Cardiac muscle cell (in vitro differentiated cells and primary cell): ENCODE data around the gene FFAR4. TPM values are rescaled to one million over a fixed set of nuclear protein-coding genes. Genes with fewer than 3 reads are reported as not detected.

Experiments used
- DNase-seq, 2 donors: peaks; one replicate each; pipeline versions ENCODE4 v3.0.0 to v3.0.0-alpha.2; 2010 to 2017; ENCODE audit warnings: low read depth in 1 of 2, low spot score in 1 of 2
- H3K27ac ChIP-seq: fragments of 200-600 bp; sonication (generic); 2 replicates; pipeline ENCODE4 v1.5.1; 2016
- H3K27me3 ChIP-seq: fragments of 200-600 bp; sonication (generic); 2 replicates; pipeline ENCODE4 v1.6.0; 2016; ENCODE audit warnings: control low read depth
- H3K36me3 ChIP-seq: fragments of 200-600 bp; sonication (generic); 2 replicates; pipeline ENCODE4 v1.5.1; 2016; ENCODE audit warnings: control low read depth
- H3K4me1 ChIP-seq: fragments of 200-600 bp; sonication (generic); 2 replicates; pipeline ENCODE4 v1.8.1; 2017; ENCODE audit warnings: low read depth, mild to moderate bottlenecking, mixed run types
- H3K4me3 ChIP-seq: fragments of 200-600 bp; sonication (generic); 2 replicates; pipeline ENCODE4 v1.5.1; 2016; ENCODE audit warnings: mild to moderate bottlenecking
- H3K9me3 ChIP-seq: fragments of 200-600 bp; sonication (generic); 2 replicates; pipeline ENCODE4 v1.5.1; 2017; ENCODE audit warnings: low read depth, mild to moderate bottlenecking, control low read depth
- polyA plus RNA-seq: library from polyadenylated mRNA; unstranded; fragments of >200 nt; fragmentation: Nextera tagmentation; extraction: Ambion mirVana; gene quantifications from 2 replicates; pipeline ENCODE4 v1.2.1, GENCODE V29; 2016
- total RNA-seq: library from RNA; depleted of rRNA; stranded (reverse); fragments of >200 nt; gene quantifications from 2 replicates; pipeline ENCODE4 v1.2.3, GENCODE V29; 2016
- TF ChIP-seq, protein P1 (sequence below): IDR thresholded peaks from 2 replicates; pipeline ENCODE4 v1.5.1; 2012; ENCODE audit warnings: low read depth, mild to moderate bottlenecking, low read length

Gene FFAR4
- total and polyA plus RNA-seq, 2 experiments from 2014 or later: not detected

- no peak for DNase-seq
- H3K4me1 ChIP-seq: no peaks in the 10 kb centered on the region
- no peaks in the 10 kb centered on the region for H3K36me3 ChIP-seq
- TF ChIP-seq, protein P1, sequence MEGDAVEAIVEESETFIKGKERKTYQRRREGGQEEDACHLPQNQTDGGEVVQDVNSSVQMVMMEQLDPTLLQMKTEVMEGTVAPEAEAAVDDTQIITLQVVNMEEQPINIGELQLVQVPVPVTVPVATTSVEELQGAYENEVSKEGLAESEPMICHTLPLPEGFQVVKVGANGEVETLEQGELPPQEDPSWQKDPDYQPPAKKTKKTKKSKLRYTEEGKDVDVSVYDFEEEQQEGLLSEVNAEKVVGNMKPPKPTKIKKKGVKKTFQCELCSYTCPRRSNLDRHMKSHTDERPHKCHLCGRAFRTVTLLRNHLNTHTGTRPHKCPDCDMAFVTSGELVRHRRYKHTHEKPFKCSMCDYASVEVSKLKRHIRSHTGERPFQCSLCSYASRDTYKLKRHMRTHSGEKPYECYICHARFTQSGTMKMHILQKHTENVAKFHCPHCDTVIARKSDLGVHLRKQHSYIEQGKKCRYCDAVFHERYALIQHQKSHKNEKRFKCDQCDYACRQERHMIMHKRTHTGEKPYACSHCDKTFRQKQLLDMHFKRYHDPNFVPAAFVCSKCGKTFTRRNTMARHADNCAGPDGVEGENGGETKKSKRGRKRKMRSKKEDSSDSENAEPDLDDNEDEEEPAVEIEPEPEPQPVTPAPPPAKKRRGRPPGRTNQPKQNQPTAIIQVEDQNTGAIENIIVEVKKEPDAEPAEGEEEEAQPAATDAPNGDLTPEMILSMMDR: no peak
- no peaks in the 10 kb centered on the region for H3K9me3 ChIP-seq
- H3K27me3 ChIP-seq: no peaks in the 10 kb centered on the region
- no peak overlapping the region for H3K27ac ChIP-seq
- H3K4me3 ChIP-seq: no peak overlapping the region
These were observed 24.8 kb downstream of the FFAR4 start for GRCh38 chr10:93591065-93591808.

- Histone ChIP-seq H3K4me1 (no peaks in the 10 kb centered on the region), H3K9me3 (no peaks in the 10 kb centered on the region), H3K27me3 (peaks cover 3% of the 10 kb centered on the region), H3K36me3 (no peaks in the 10 kb centered on the region), H3K27ac (no peak overlapping the region), H3K4me3 (no peak overlapping the region)
- no peak for DNase-seq
- TF ChIP-seq, protein P1: no peak
These were observed 26.8 kb downstream of the FFAR4 start for GRCh38 chr10:93593254-93593653.

- TF ChIP-seq, protein P1: no peak
- DNase-seq: no peak
- Histone ChIP-seq H3K4me3 (no peak overlapping the region), H3K27me3 (peaks cover 8% of the 10 kb centered on the region), H3K27ac (no peak overlapping the region), H3K4me1 (no peaks in the 10 kb centered on the region), H3K36me3 (no peaks in the 10 kb centered on the region), H3K9me3 (no peaks in the 10 kb centered on the region)
These were observed 27.3 kb downstream of the FFAR4 start for GRCh38 chr10:93593749-93594148.

DNA sequence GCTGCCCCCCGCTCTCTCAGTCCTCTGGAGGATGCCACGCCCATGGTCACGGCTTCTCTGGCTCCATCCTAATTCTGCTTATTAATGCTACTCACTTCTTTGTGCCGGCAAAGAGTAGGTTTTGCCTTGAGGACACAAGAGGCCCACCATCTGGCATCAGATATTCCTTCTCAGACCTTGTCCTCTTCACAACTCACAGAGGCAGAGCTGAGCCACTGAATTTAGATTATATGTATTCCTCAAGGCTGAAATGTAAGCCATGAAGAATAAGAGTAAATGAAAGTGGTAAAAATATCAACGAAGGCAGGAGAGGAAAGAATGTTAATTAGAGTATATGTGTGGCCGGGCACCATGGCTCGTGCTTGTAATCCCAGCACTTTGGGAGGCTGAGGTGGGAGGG lies 28.1 kb downstream of the FFAR4 start:
- Histone ChIP-seq H3K4me3 (no peak overlapping the region), H3K36me3 (no peaks in the 10 kb centered on the region), H3K4me1 (no peaks in the 10 kb centered on the region), H3K27me3 (peaks cover 13% of the 10 kb centered on the region), H3K27ac (no peak overlapping the region), H3K9me3 (no peaks in the 10 kb centered on the region)
- TF ChIP-seq, protein P1: no peak
- DNase-seq: no peak

DNA sequence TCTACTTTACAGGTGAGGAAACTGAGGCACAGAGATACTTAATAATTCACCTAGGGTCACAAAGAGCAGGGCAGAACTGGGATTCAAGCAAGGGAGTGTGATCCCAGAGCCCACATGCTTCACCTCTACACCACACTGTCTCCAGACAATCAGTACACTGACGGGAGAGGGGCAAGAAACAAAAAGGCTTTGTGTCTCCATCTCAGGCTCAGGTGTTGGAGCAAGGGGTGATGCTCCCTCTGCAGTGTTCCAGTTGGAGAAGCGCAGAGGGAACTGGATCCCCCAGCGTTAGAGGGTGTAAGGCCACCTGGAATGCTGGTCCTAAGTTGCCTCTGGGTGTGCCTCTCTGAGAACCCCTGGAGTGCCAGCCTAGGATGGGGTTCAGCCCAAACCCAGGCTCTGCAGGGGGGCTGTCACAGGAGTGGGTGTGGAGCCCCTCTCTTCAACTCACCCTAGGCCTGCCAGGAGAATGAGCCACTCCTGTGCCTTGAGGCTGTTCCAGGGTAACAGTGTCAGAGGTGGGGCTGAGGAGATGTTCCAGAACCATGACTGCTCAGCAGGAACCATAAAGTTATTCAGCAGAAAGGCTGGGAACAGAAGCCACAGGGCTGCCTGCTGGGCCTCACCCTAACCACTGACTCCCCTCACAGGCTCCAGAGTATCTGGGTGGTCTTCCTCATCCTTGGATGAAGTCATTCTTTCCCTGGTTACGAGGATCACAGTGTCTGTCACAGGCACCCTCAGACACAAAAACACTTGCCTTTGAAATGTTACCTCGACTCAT lies 29.1 kb downstream of the FFAR4 start:
- no peak overlapping the region for H3K27ac ChIP-seq
- H3K4me1 ChIP-seq: no peaks in the 10 kb centered on the region
- peaks cover 24% of the 10 kb centered on the region for H3K27me3 ChIP-seq
- no peak for DNase-seq
- no peaks in the 10 kb centered on the region for H3K9me3 ChIP-seq
- TF ChIP-seq, protein P1: no peak
- no peak overlapping the region for H3K4me3 ChIP-seq
- no peaks in the 10 kb centered on the region for H3K36me3 ChIP-seq
